HFF-Myc (cell line): Measurements from ENCODE around the gene LPAR6.

ENCODE experiments used
- DNase-seq: peaks from one replicate; pipeline ENCODE4 v3.0.0-alpha.2; 2011; ENCODE audit warnings: low read depth; ENCODE audit errors: extremely low read depth
- H3K4me3 ChIP-seq: replicated peaks from 2 replicates; pipeline ENCODE4 v1.5.1; 2011; ENCODE audit warnings: low read depth, mild to moderate bottlenecking, control low read depth, low read length
- TF ChIP-seq, protein P1 (sequence below): IDR thresholded peaks from 2 replicates; pipeline ENCODE4 v1.5.1; 2012; ENCODE audit warnings: mild to moderate bottlenecking, low read depth, low read length, control low read depth; ENCODE audit errors: missing control alignments

Gene LPAR6

DNA sequence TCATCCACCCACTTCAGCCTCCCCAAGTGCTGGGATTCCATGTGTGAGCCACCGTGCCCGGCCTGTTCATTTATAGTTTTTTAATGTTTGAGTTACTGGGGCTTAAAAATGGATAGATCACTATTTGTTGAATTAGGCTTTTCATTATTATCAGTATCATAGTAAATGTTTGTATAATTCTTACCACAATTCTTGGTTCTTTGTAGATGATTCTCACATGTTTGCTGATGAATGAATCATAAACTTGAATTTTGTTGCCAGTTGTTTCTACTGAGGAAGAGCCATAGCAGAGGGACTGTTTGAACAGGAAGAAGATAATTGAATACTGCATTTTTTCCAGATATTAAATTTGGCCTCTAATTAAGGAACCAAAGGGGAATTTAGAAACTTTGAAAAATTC lies 2.6 kb upstream of the LPAR6 start:
- DNase-seq = no peak
- TF ChIP-seq, protein P1, sequence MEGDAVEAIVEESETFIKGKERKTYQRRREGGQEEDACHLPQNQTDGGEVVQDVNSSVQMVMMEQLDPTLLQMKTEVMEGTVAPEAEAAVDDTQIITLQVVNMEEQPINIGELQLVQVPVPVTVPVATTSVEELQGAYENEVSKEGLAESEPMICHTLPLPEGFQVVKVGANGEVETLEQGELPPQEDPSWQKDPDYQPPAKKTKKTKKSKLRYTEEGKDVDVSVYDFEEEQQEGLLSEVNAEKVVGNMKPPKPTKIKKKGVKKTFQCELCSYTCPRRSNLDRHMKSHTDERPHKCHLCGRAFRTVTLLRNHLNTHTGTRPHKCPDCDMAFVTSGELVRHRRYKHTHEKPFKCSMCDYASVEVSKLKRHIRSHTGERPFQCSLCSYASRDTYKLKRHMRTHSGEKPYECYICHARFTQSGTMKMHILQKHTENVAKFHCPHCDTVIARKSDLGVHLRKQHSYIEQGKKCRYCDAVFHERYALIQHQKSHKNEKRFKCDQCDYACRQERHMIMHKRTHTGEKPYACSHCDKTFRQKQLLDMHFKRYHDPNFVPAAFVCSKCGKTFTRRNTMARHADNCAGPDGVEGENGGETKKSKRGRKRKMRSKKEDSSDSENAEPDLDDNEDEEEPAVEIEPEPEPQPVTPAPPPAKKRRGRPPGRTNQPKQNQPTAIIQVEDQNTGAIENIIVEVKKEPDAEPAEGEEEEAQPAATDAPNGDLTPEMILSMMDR = no peak
- no peak overlapping the region for H3K4me3 ChIP-seq

DNA sequence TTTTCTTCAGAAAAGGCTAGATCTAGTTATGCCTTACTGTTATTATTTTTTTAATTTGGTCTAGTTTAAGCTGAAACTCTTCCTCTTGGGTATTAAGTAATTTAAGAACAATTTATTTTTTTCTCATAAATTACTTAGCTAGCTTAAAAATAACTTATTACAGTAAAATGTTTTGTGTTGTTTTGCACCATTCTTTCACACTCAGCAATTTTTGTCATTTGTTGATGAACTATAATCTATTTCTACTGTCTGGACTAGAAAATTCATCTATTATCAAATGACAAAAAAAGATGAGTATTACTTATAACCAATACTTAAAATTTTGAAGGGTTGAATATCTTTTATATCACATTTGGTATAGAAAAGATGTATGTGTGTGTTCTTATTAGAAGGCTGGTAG lies 1.6 kb upstream of the LPAR6 start:
- H3K4me3 ChIP-seq = no peak overlapping the region
- DNase-seq = no peak
- TF ChIP-seq, protein P1 = no peak

DNA sequence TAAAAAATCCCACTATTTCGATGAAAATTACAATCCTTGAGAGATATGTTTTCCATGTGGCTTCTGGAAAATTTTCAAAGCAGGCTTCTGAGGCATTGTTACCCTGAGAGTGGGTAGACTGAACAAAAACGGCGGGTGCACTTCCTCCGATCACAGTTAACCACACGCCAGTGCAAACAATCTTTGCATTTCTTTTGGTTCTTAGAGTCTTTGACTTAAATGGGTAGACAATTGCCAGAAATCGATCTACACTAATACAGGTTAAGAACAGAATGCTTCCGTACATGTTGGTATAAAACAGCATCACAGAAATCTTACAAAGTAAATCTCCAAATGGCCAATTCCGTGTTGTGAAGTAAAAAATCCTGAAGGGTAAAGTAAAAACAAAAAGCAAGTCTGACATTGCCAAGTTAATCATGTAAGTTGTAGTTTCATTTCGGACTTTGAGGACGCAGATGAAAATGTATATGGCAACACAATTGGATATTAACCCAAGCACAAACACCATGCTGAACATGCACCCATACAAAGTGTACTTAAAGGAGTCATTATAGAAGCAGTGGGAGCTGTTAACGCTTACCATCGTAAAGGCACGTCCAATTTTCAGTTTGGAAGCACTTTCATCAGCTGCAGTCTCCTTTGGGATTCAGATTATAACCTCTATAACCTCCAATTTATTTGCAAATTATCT lies 927 bp downstream of the LPAR6 start:
- H3K4me3 ChIP-seq = peak overlapping the region; percentile 70
- no peak for DNase-seq
- TF ChIP-seq, protein P1 = no peak

- DNase-seq = no peak
- TF ChIP-seq, protein P1 = no peak
- peak overlapping the region; percentile 70 for H3K4me3 ChIP-seq
Measured at GRCh38 chr13:48411147-48411794, 1.6 kb downstream of the LPAR6 start.

- no peak for DNase-seq
- peak overlapping the region; percentile 70 for H3K4me3 ChIP-seq
- TF ChIP-seq, protein P1 = no peak
Measured at GRCh38 chr13:48410199-48410598, 2.7 kb downstream of the LPAR6 start.

- DNase-seq = no peak
- TF ChIP-seq, protein P1 = no peak
- no peak overlapping the region for H3K4me3 ChIP-seq
Measured at GRCh38 chr13:48405875-48406274, 7.0 kb downstream of the LPAR6 start.

DNA sequence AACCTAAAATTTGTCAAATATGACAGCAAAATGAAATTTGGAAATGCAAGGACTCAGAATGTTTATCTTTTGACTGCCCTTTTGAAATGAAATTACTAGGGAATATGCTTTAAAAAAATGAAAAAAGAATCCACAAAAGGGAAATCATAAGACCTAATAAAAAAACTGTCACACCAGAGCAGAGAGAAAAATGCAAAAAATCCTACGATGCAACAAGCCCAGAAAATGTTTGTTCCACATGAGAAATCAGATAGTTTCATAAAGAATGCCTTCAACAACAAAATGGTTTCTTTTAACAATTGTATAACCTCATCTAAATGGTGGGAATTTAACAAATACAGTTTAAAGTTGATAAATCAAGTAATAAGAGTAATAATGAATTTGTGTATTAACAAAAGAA lies 8.0 kb downstream of the LPAR6 start:
- no peak overlapping the region for H3K4me3 ChIP-seq
- DNase-seq = no peak
- TF ChIP-seq, protein P1 = no peak
